HEK293 (cell line): ENCODE measurements around the gene PLEKHO2.

ENCODE experiments used
- CTCF ChIA-PET: fragments of 350-600 bp; formaldehyde crosslinking; extraction: SDS; loops from one replicate; lab custom pipeline; 2021; ENCODE audit warnings: antibody characterized with exemption; lab: Yijun Ruan, JAX
- POLR2A ChIA-PET: fragments of 300-600 bp; formaldehyde crosslinking; extraction: SDS; loops from one replicate; lab custom pipeline; 2020; ENCODE audit warnings: antibody characterized with exemption, inconsistent platforms; lab: Yijun Ruan, JAX
- H3K27ac ChIP-seq: fragments of 200-500 bp; sonication (Bioruptor generic); 2 replicates; pipeline ENCODE4 v1.5.1; 2014; ENCODE audit warnings: low read depth, low read length, control low read depth, inconsistent platforms; ENCODE audit errors: extremely low read depth
- H3K36me3 ChIP-seq, 2 experiments: fragments of 200-500 bp in 1 of 2; sonication (Bioruptor generic) in 1 of 2; 1 replicate in 1 of 2; 2 replicates in 1 of 2; pipeline ENCODE4 v1.5.1; 2014 to 2017; ENCODE audit warnings: inconsistent platforms in 2 of 2, low read length in 2 of 2; ENCODE audit not compliant: control insufficient read depth in 2 of 2, insufficient read depth in 1 of 2
- H3K4me1 ChIP-seq: fragments of 200-500 bp; sonication (Bioruptor generic); 2 replicates; pipeline ENCODE4 v1.5.1; 2014; ENCODE audit warnings: mild to moderate bottlenecking, low read length, inconsistent platforms; ENCODE audit not compliant: control insufficient read depth, insufficient read depth
- H3K4me3 ChIP-seq: 2 replicates; pipeline ENCODE4 v1.5.1; 2011; ENCODE audit warnings: low read depth, mild to moderate bottlenecking, control low read depth, low read length, moderate library complexity
- H3K9me3 ChIP-seq: fragments of 200-500 bp; sonication (Bioruptor generic); 2 replicates; pipeline ENCODE4 v1.5.1; 2014; ENCODE audit warnings: low read depth, low read length, inconsistent platforms; ENCODE audit not compliant: control insufficient read depth, insufficient read depth
- TCF7L2 ChIP-seq: IDR thresholded peaks from 2 replicates; pipeline ENCODE4 v1.6.1; 2011; ENCODE audit warnings: low read depth, mild to moderate bottlenecking, inconsistent platforms, low read length, moderate library complexity, borderline replicate concordance
- ZFP41 ChIP-seq: fragments of 450-650 bp; formaldehyde crosslinking; IDR thresholded peaks from 2 replicates; pipeline ENCODE4 v1.5.1; 2016; ENCODE audit warnings: missing biosample characterization, missing genetic modification characterization, borderline replicate concordance
- ZFP69B ChIP-seq: fragments of 450-650 bp; formaldehyde crosslinking; IDR thresholded peaks from 2 replicates; pipeline ENCODE4 v1.5.1; 2016; ENCODE audit warnings: missing biosample characterization, missing genetic modification characterization
- ZNF133 ChIP-seq: fragments of 450-650 bp; formaldehyde crosslinking; IDR thresholded peaks from 2 replicates; pipeline ENCODE4 v1.5.1; 2016; ENCODE audit warnings: missing biosample characterization, missing genetic modification characterization
- ZNF16 ChIP-seq: fragments of 450-650 bp; formaldehyde crosslinking; IDR thresholded peaks from 2 replicates; pipeline ENCODE4 v1.5.1; 2016; ENCODE audit warnings: low read depth, missing biosample characterization, missing genetic modification characterization
- ZNF184 ChIP-seq: fragments of 450-650 bp; IDR thresholded peaks from 2 replicates; pipeline ENCODE4 v1.5.1; 2018; ENCODE audit warnings: missing biosample characterization, mild to moderate bottlenecking, missing genetic modification characterization
- ZNF2 ChIP-seq: fragments of 450-650 bp; formaldehyde crosslinking; IDR thresholded peaks from 2 replicates; pipeline ENCODE4 v1.5.1; 2016; ENCODE audit warnings: missing biosample characterization, missing genetic modification characterization
- ZNF223 ChIP-seq: fragments of 450-650 bp; formaldehyde crosslinking; IDR thresholded peaks from 2 replicates; pipeline ENCODE4 v1.5.1; 2016; ENCODE audit warnings: missing biosample characterization, missing genetic modification characterization
- ZNF23 ChIP-seq: fragments of 450-650 bp; formaldehyde crosslinking; IDR thresholded peaks from 2 replicates; pipeline ENCODE4 v1.5.1; 2016; ENCODE audit warnings: missing biosample characterization, missing genetic modification characterization, borderline replicate concordance
- ZNF239 ChIP-seq: fragments of 450-650 bp; formaldehyde crosslinking; IDR thresholded peaks from 2 replicates; pipeline ENCODE4 v1.5.1; 2016; ENCODE audit warnings: missing biosample characterization, missing genetic modification characterization
- ZNF324 ChIP-seq: fragments of 450-650 bp; formaldehyde crosslinking; IDR thresholded peaks from 2 replicates; pipeline ENCODE4 v1.5.1; 2016; ENCODE audit warnings: missing biosample characterization, missing genetic modification characterization
- ZNF350 ChIP-seq: fragments of 450-650 bp; formaldehyde crosslinking; IDR thresholded peaks from 2 replicates; pipeline ENCODE4 v1.5.0; 2017; ENCODE audit warnings: missing biosample characterization, mild to moderate bottlenecking, missing genetic modification characterization
- ZNF354C ChIP-seq: fragments of 450-650 bp; formaldehyde crosslinking; IDR thresholded peaks from 2 replicates; pipeline ENCODE4 v1.5.1; 2016; ENCODE audit warnings: missing biosample characterization, missing genetic modification characterization, low read depth, borderline replicate concordance
- ZNF394 ChIP-seq: fragments of 450-650 bp; formaldehyde crosslinking; IDR thresholded peaks from 2 replicates; pipeline ENCODE4 v1.5.1; 2016; ENCODE audit warnings: missing biosample characterization, missing genetic modification characterization, mild to moderate bottlenecking, moderate library complexity, borderline replicate concordance
- ZNF48 ChIP-seq: fragments of 450-650 bp; formaldehyde crosslinking; IDR thresholded peaks from 2 replicates; pipeline ENCODE4 v1.5.1; 2016; ENCODE audit warnings: missing biosample characterization, missing genetic modification characterization
- ZNF521 ChIP-seq: fragments of 450-650 bp; formaldehyde crosslinking; IDR thresholded peaks from 2 replicates; pipeline ENCODE4 v1.5.1; 2017; ENCODE audit warnings: missing biosample characterization, mild to moderate bottlenecking, missing genetic modification characterization
- ZNF544 ChIP-seq: fragments of 450-650 bp; formaldehyde crosslinking; IDR thresholded peaks from 2 replicates; pipeline ENCODE4 v1.5.0; 2017; ENCODE audit warnings: missing biosample characterization, missing genetic modification characterization
- ZNF560 ChIP-seq: fragments of 450-650 bp; formaldehyde crosslinking; IDR thresholded peaks from 2 replicates; pipeline ENCODE4 v1.5.1; 2017; ENCODE audit warnings: missing biosample characterization, missing genetic modification characterization, borderline replicate concordance
- ZNF585B ChIP-seq: fragments of 450-650 bp; formaldehyde crosslinking; IDR thresholded peaks from 2 replicates; pipeline ENCODE4 v1.5.1; 2016; ENCODE audit warnings: missing biosample characterization, missing genetic modification characterization
- ZNF654 ChIP-seq: fragments of 450-650 bp; formaldehyde crosslinking; IDR thresholded peaks from 2 replicates; pipeline ENCODE4 v1.5.1; 2016; ENCODE audit warnings: low read depth, missing biosample characterization, missing genetic modification characterization
- ZNF768 ChIP-seq: fragments of 450-650 bp; formaldehyde crosslinking; IDR thresholded peaks from 2 replicates; pipeline ENCODE4 v1.5.1; 2018; ENCODE audit warnings: missing biosample characterization, mild to moderate bottlenecking, missing genetic modification characterization
- TF ChIP-seq, protein P1 (sequence below): fragments of 450-650 bp; formaldehyde crosslinking; IDR thresholded peaks from 2 replicates; pipeline ENCODE4 v1.5.1; 2016; ENCODE audit warnings: missing biosample characterization, missing genetic modification characterization
- TF ChIP-seq, protein P2 (sequence below): fragments of 450-650 bp; formaldehyde crosslinking; IDR thresholded peaks from 2 replicates; pipeline ENCODE4 v1.5.1; 2016; ENCODE audit warnings: missing biosample characterization, missing genetic modification characterization, low read depth
- TF ChIP-seq, protein P3 (sequence below): fragments of 450-650 bp; formaldehyde crosslinking; IDR thresholded peaks from 2 replicates; pipeline ENCODE4 v1.5.1; 2016; ENCODE audit warnings: missing biosample characterization, missing genetic modification characterization
- TF ChIP-seq, protein P4 (sequence below): fragments of 450-650 bp; formaldehyde crosslinking; IDR thresholded peaks from 2 replicates; pipeline ENCODE4 v1.5.1; 2016; ENCODE audit warnings: missing biosample characterization, missing genetic modification characterization

PLEKHO2 gene

DNA sequence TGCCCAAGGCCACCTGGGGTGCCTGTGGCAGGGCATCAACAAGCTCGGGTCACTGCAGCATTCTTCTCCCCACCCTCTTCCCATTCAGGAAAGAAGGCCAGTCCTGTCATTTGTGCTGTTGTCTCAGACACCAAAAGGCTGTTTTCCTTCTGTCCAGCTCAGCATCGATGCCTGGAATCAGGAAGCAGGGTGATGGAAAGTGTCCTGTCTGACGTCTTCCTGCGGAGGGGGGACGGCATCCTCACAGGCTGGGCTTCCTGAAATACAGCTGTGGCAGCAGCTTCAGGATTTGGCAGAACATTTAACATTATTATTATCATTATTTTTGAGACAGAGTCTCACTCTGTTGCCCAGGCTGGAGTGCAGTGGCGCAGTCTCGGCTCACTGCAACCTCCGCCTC is 37.0 kb downstream of the PLEKHO2 start:
- Histone ChIP-seq H3K9me3 (no peaks in the 10 kb centered on the region), H3K4me1 (no peaks in the 10 kb centered on the region), H3K36me3 (no peaks in the 10 kb centered on the region), H3K27ac (no peak overlapping the region), H3K4me3 (no peak overlapping the region)
- TF ChIP-seq, protein P1, sequence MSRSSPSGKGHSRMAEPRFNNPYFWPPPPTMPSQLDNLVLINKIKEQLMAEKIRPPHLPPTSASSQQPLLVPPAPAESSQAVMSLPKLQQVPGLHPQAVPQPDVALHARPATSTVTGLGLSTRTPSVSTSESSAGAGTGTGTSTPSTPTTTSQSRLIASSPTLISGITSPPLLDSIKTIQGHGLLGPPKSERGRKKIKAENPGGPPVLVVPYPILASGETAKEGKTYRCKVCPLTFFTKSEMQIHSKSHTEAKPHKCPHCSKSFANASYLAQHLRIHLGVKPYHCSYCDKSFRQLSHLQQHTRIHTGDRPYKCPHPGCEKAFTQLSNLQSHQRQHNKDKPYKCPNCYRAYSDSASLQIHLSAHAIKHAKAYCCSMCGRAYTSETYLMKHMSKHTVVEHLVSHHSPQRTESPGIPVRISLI (tag by site-specific recombination): no peak
- TF ChIP-seq ZNF350 (tag by site-specific recombination): no peak
- TF ChIP-seq ZNF239 (tag by site-specific recombination): no peak
- TF ChIP-seq ZNF23: no peak
- no peak for TF ChIP-seq ZFP41 (tag by site-specific recombination)
- TF ChIP-seq ZNF394 (tag by site-specific recombination): no peak
- TF ChIP-seq, protein P2, sequence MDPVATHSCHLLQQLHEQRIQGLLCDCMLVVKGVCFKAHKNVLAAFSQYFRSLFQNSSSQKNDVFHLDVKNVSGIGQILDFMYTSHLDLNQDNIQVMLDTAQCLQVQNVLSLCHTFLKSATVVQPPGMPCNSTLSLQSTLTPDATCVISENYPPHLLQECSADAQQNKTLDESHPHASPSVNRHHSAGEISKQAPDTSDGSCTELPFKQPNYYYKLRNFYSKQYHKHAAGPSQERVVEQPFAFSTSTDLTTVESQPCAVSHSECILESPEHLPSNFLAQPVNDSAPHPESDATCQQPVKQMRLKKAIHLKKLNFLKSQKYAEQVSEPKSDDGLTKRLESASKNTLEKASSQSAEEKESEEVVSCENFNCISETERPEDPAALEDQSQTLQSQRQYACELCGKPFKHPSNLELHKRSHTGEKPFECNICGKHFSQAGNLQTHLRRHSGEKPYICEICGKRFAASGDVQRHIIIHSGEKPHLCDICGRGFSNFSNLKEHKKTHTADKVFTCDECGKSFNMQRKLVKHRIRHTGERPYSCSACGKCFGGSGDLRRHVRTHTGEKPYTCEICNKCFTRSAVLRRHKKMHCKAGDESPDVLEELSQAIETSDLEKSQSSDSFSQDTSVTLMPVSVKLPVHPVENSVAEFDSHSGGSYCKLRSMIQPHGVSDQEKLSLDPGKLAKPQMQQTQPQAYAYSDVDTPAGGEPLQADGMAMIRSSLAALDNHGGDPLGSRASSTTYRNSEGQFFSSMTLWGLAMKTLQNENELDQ (tag by site-specific recombination): no peak
- TF ChIP-seq ZNF324 (tag by site-specific recombination): no peak
- TF ChIP-seq ZNF654 (tag by site-specific recombination): no peak
- TF ChIP-seq ZNF768: no peak
- TF ChIP-seq ZNF544: no peak
- no peak for TF ChIP-seq ZNF48 (tag by site-specific recombination)
- ChIA-PET POLR2A (no interaction called here), CTCF (no interaction called here)

DNA sequence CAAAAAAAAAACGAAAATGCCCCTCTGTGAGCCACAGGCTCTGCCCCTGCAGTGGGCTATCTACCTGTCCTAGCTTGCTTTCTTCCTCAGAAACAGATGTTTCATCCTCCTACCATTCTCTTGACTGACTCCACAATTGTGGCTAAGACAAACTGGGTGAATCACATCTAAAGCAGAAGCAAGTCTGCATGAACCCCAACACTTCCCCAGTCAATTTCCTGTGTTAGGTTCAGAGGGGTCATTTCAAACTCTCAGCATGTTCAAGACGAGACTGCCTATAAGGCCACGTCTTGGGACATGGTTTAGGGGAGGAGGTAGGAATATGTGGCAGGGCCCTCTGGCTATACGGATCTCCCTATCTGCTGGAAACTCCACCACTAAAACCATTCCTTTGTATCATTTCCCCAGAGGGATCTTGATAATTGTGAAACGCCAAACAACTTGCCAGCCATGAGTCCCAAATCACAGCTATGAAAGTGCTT is 41.4 kb downstream of the PLEKHO2 start:
- ChIA-PET POLR2A (interaction anchor here (1.0 kb wide), 1 partner anchor 76 kb away, joined by 3 read pairs; no protein-coding TSS in a partner anchor), CTCF (no interaction called here)
- no peak overlapping the region for H3K4me3 ChIP-seq
- no peaks in the 10 kb centered on the region for H3K9me3 ChIP-seq
- H3K4me1 ChIP-seq: no peaks in the 10 kb centered on the region; the same call in 1 of the 2 replicates
- H3K36me3 ChIP-seq: no peaks in the 10 kb centered on the region
- no peak overlapping the region for H3K27ac ChIP-seq
- no peak for TF ChIP-seq ZNF2 (tag by site-specific recombination)
- no peak for TF ChIP-seq ZFP69B (tag by site-specific recombination)
- TF ChIP-seq ZNF354C (tag by site-specific recombination): no peak
- TF ChIP-seq ZNF184: no peak
- no peak for TF ChIP-seq ZNF585B
- TF ChIP-seq ZNF223 (tag by site-specific recombination): no peak
- no peak for TF ChIP-seq ZNF560 (tag by site-specific recombination)
- TF ChIP-seq TCF7L2: no peak
- no peak for TF ChIP-seq ZNF23
- TF ChIP-seq ZNF133 (tag by site-specific recombination): no peak
- no peak for TF ChIP-seq ZNF521
- TF ChIP-seq, protein P3, sequence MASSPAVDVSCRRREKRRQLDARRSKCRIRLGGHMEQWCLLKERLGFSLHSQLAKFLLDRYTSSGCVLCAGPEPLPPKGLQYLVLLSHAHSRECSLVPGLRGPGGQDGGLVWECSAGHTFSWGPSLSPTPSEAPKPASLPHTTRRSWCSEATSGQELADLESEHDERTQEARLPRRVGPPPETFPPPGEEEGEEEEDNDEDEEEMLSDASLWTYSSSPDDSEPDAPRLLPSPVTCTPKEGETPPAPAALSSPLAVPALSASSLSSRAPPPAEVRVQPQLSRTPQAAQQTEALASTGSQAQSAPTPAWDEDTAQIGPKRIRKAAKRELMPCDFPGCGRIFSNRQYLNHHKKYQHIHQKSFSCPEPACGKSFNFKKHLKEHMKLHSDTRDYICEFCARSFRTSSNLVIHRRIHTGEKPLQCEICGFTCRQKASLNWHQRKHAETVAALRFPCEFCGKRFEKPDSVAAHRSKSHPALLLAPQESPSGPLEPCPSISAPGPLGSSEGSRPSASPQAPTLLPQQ (tag by site-specific recombination): no peak
- TF ChIP-seq, protein P4, sequence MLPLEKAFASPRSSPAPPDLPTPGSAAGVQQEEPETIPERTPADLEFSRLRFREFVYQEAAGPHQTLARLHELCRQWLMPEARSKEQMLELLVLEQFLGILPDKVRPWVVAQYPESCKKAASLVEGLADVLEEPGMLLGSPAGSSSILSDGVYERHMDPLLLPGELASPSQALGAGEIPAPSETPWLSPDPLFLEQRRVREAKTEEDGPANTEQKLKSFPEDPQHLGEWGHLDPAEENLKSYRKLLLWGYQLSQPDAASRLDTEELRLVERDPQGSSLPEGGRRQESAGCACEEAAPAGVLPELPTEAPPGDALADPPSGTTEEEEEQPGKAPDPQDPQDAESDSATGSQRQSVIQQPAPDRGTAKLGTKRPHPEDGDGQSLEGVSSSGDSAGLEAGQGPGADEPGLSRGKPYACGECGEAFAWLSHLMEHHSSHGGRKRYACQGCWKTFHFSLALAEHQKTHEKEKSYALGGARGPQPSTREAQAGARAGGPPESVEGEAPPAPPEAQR: no peak
- no peak for TF ChIP-seq ZNF16 (tag by site-specific recombination)
